Measurements from ENCODE around the gene TAAR9.
"Not testable (repeated sequence)": the region's sequence is repeated elsewhere in the genome, so short reads cannot be mapped to it uniquely, and the experiment has no call there.

TAAR9 gene

GRCh38 chr6:132551214-132551613, 13.1 kb downstream of the TAAR9 start:
- in situ Hi-C loops (cut with MboI; ENCODE audit: low pct_unique_long_range_greater_than_20kb, low sequenced_read_pairs, unreplicated experiment), result no loop called here
- TF ChIP-seq, protein P1, sequence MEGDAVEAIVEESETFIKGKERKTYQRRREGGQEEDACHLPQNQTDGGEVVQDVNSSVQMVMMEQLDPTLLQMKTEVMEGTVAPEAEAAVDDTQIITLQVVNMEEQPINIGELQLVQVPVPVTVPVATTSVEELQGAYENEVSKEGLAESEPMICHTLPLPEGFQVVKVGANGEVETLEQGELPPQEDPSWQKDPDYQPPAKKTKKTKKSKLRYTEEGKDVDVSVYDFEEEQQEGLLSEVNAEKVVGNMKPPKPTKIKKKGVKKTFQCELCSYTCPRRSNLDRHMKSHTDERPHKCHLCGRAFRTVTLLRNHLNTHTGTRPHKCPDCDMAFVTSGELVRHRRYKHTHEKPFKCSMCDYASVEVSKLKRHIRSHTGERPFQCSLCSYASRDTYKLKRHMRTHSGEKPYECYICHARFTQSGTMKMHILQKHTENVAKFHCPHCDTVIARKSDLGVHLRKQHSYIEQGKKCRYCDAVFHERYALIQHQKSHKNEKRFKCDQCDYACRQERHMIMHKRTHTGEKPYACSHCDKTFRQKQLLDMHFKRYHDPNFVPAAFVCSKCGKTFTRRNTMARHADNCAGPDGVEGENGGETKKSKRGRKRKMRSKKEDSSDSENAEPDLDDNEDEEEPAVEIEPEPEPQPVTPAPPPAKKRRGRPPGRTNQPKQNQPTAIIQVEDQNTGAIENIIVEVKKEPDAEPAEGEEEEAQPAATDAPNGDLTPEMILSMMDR (IDR thresholded peaks at IDR 0.05; ENCODE audit: extremely low read depth, insufficient read depth, missing control alignments), result no peak
- no peak for DNase-seq (ENCODE audit: low spot score)

DNA sequence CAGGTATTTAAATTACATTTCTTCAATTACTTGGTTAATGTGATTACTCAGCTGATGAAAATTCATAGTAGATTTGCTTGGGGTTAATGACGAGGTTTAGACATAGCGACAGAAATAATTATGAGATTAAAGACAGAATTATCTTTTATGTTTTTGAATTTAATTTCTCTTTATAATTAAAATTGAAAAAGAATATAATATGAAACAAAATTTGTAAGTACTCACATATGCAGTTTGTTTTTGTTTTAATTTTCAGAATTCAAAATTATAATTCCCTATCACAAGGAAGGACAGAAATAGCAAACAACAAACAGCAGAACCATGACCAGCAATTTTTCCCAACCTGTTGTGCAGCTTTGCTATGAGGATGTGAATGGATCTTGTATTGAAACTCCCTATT, 14.3 kb downstream of the TAAR9 start, which contains the start of gene TAAR8:
Gene TAAR8 (plus strand): TSS at position 301 of the 400 bp plus-strand sequence. CDS start 21 bp downstream, at position 322.
- TF ChIP-seq, protein P1 (IDR thresholded peaks at IDR 0.05; ENCODE audit: extremely low read depth, insufficient read depth, missing control alignments), result no peak
- in situ Hi-C loops (cut with MboI; ENCODE audit: low pct_unique_long_range_greater_than_20kb, low sequenced_read_pairs, unreplicated experiment), result no loop called here
- no peak for DNase-seq (ENCODE audit: low spot score)

GRCh38 chr6:132560087-132560486, 22.0 kb downstream of the TAAR9 start:
- in situ Hi-C loops (cut with MboI; ENCODE audit: low pct_unique_long_range_greater_than_20kb, low sequenced_read_pairs, unreplicated experiment); DNase-seq (ENCODE audit: low spot score): not testable (repeated sequence)

GRCh38 chr6:132566404-132566803, 28.3 kb downstream of the TAAR9 start:
- TF ChIP-seq, protein P1 (IDR thresholded peaks at IDR 0.05; ENCODE audit: extremely low read depth, insufficient read depth, missing control alignments), result no peak
- in situ Hi-C loops (cut with MboI; ENCODE audit: low pct_unique_long_range_greater_than_20kb, low sequenced_read_pairs, unreplicated experiment), result no loop called here
- DNase-seq (ENCODE audit: low spot score), result no peak

GRCh38 chr6:132567566-132567965, 29.5 kb downstream of the TAAR9 start:
- in situ Hi-C loops (cut with MboI; ENCODE audit: low pct_unique_long_range_greater_than_20kb, low sequenced_read_pairs, unreplicated experiment), result no loop called here
- TF ChIP-seq, protein P1 (IDR thresholded peaks at IDR 0.05; ENCODE audit: extremely low read depth, insufficient read depth, missing control alignments), result no peak

GRCh38 chr6:132568611-132569010, 30.5 kb downstream of the TAAR9 start:
- in situ Hi-C loops (cut with MboI; ENCODE audit: low pct_unique_long_range_greater_than_20kb, low sequenced_read_pairs, unreplicated experiment), result no loop called here
- TF ChIP-seq, protein P1 (IDR thresholded peaks at IDR 0.05; ENCODE audit: extremely low read depth, insufficient read depth, missing control alignments), result no peak
- no peak for DNase-seq (ENCODE audit: low spot score)

More at GRCh38 chr6:132567566-132567965, 29.5 kb downstream of the TAAR9 start:
- no peak for DNase-seq (ENCODE audit: low spot score)

DNA sequence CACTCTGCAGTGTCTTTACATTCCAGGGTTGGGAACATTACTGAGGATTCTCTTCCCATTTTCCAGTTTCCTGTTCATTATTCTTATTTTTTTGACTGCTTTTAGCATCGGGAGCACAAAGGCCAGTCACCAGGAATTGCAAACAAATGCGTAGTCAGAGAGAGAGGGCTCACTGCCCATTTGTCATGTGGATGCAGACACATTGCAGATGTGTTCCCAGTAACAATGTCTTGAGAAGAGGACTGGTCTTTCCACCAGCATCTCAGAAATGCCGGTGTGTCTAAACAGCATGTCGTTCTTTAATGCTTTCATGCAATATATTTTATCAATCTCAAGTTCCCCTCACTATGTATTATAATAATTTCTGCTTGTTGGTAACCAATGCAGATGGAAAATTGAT, 31.1 kb downstream of the TAAR9 start:
- no peak for DNase-seq (ENCODE audit: low spot score)
- in situ Hi-C loops (cut with MboI; ENCODE audit: low pct_unique_long_range_greater_than_20kb, low sequenced_read_pairs, unreplicated experiment), result no loop called here

More for the DNA sequence above, 31.1 kb downstream of the TAAR9 start:
- TF ChIP-seq, protein P1 (IDR thresholded peaks at IDR 0.05; ENCODE audit: extremely low read depth, insufficient read depth, missing control alignments), result no peak
